ENCODE data around the gene WBP2. TPM values are rescaled to one million over a fixed set of nuclear protein-coding genes. Genes with fewer than 3 reads are reported as not detected.

Gene WBP2
- total and polyA plus RNA-seq, 2 of the 8 experiments (the other 6 are each of a cell fraction or from before 2014, with no cell fraction given): 48.2 to 71.2 TPM

- ChIA-PET POLR2A (ENCODE audit: partially characterized antibody) (interaction anchor here (0.6 to 16.0 kb wide), 18 partner anchors 9 to 278 kb away, joined by 3 to 216 read pairs (median 6); partner anchors contain the start of genes RECQL5, SAP30BP, TRIM65 and UNK), CTCF (ENCODE audit: partially characterized antibody) (interaction anchor here (0.7 to 21.9 kb wide), 31 partner anchors 9 to 303 kb away, joined by 3 to 563 read pairs (median 4); partner anchors contain the start of genes GALK1, UNC13D, UNK and WBP2)
- Histone ChIP-seq H4K8ac (ENCODE audit: extremely low read depth, insufficient read depth, low read length) (peak overlapping the region; percentile 90; the same call in 1 of the 2 replicates), H3K9me3 (ENCODE audit: insufficient read depth in 2 of 2, low read depth in 1 of 2, low read length in 1 of 2) (no peaks in the 10 kb centered on the region), H4K5ac (ENCODE audit: insufficient read length, low read depth, low read length) (peak overlapping the region; percentile 44), H3K4ac (replicated peaks; ENCODE audit: insufficient read length, low read depth, low read length) (peak overlapping the region; percentile 14), H4K91ac (replicated peaks; ENCODE audit: insufficient read length, low read length) (no peak overlapping the region), H3K4me2 (ENCODE audit: insufficient read depth in 1 of 2, low read depth in 2 of 2, low read length in 2 of 2) (peak overlapping the region; percentile 19 to 81; a peak in 3 of 4 replicates), H3K14ac (ENCODE audit: insufficient read length) (no peak overlapping the region), H2BK5ac (ENCODE audit: low read depth, low read length) (peak overlapping the region; percentile 83), H3K4me3 (ENCODE audit: extremely low read depth in 1 of 4, insufficient read depth in 2 of 4, low read depth in 3 of 4, low read length in 4 of 4) (peak overlapping the region in 3 of 4 experiments; percentile 27 to 53 (median 45); a peak in 6 of 8 replicates), H3K56ac (replicated peaks; ENCODE audit: insufficient read length, low read depth, low read length) (peak overlapping the region; percentile 70), H2BK12ac (ENCODE audit: low read depth, low read length) (peak overlapping the region; percentile 63; the same call in 1 of the 2 replicates), H2AFZ (ENCODE audit: low read length) (peak overlapping the region; percentile 47; the same call in 1 of the 2 replicates), H2BK120ac (replicated peaks; ENCODE audit: low read depth, low read length) (no peak overlapping the region), H2BK20ac (ENCODE audit: low read length) (no peak overlapping the region), H3K9ac (replicated peaks in 1 of 4; ENCODE audit: extremely low read depth in 1 of 4, low read depth in 3 of 4, low read length in 3 of 4) (peak overlapping the region in 2 of 4 experiments; percentile 16 to 33; a peak in 2 of 7 replicates), H3K4me1 (replicated peaks in 1 of 4; ENCODE audit: control insufficient read depth in 3 of 4, insufficient read depth in 4 of 4, low read length in 3 of 4) (peaks cover 0 to 28% (median 23%) of the 10 kb centered on the region in 4 experiments; a peak in 6 of 7 replicates), H4K20me1 (replicated peaks in 1 of 2; ENCODE audit: control insufficient read depth in 1 of 2, insufficient read depth in 2 of 2, low read length in 2 of 2) (no peaks in the 10 kb centered on the region), H3K79me2 (ENCODE audit: control insufficient read depth in 1 of 2, insufficient read depth in 2 of 2, low read length in 2 of 2) (no peaks in the 10 kb centered on the region), H3K79me1 (ENCODE audit: low read depth, low read length) (0 out of 2 replicates have a peak, but pooled peaks cover 2% of the 10 kb centered on the region), H3K36me3 (ENCODE audit: control insufficient read depth in 2 of 4, insufficient read depth in 4 of 4, low read length in 3 of 4) (peaks cover 3 to 17% (median 14%) of the 10 kb centered on the region in 4 experiments; a peak in 7 of 8 replicates), H2BK15ac (ENCODE audit: low read length) (no peak overlapping the region), H3K23me2 (ENCODE audit: low read depth, low read length) (peaks cover 2% of the 10 kb centered on the region; the same call in 1 of the 2 replicates), H3K27ac (ENCODE audit: low read depth, low read length) (peak overlapping the region; percentile 43; the same call in 1 of the 2 replicates), H3K18ac (ENCODE audit: extremely low read depth, low read length) (peak overlapping the region; percentile 87), H2AK5ac (ENCODE audit: low read depth, low read length) (no peak overlapping the region), H3K27me3 (replicated peaks in 1 of 4; ENCODE audit: control insufficient read depth in 3 of 4, extremely low read depth in 1 of 4, insufficient read depth in 3 of 4, low read length in 3 of 4) (no peaks in the 10 kb centered on the region), H3K23ac (ENCODE audit: insufficient read length) (no peak overlapping the region)
- 40% methylated on average over 17 of the region's 21 CpGs; no CpG with 5 or more reads in 1 of the 2 experiments for WGBS, 2 experiments (ENCODE audit: extremely low coverage in 1 of 2, insufficient coverage in 1 of 2, insufficient read length in 1 of 2, insufficient replicate concordance in 2 of 2, low coverage in 1 of 2, low lambda C conversion rate in 2 of 2, missing lambda C conversion rate in 1 of 2)
- DNase-seq (ENCODE audit: low read depth in 1 of 2, low spot score in 2 of 2): peak; percentile 44 to 96
- peak; percentile 63 for FAIRE-seq
- peak; percentile 3 for TF ChIP-seq NANOG (IDR thresholded peaks at IDR 0.05; ENCODE audit: insufficient read depth, low read depth, low read length, poor library complexity, severe bottlenecking)
- peak; percentile 52 for TF ChIP-seq KDM4A (IDR thresholded peaks at IDR 0.05; ENCODE audit: low read depth, low read length, severe bottlenecking)
- TF ChIP-seq SIRT6 (IDR thresholded peaks at IDR 0.05; ENCODE audit: low read length): no peak
- TF ChIP-seq SRF (IDR thresholded peaks at IDR 0.05; ENCODE audit: low read depth, low read length): no peak
- TF ChIP-seq TAF1 (IDR thresholded peaks at IDR 0.05; ENCODE audit: low read depth, low read length): peak; percentile 33; the same call in 1 of the 2 replicates
- no peak for TF ChIP-seq USF2 (IDR thresholded peaks at IDR 0.05; ENCODE audit: low read length)
- TF ChIP-seq POLR2A (IDR thresholded peaks at IDR 0.05; ENCODE audit: control extremely low read depth in 1 of 2, low read depth in 2 of 2, low read length in 2 of 2): peak in 1 of 2 experiments; percentile 60; a peak in 2 of 3 replicates
- no peak for TF ChIP-seq TAF7 (optimal IDR thresholded peaks at IDR 0.05; ENCODE audit: borderline replicate concordance, low read depth, low read length)
- TF ChIP-seq NRF1 (IDR thresholded peaks at IDR 0.05; ENCODE audit: low read depth, low read length): no peak
- no peak for TF ChIP-seq RFX5 (IDR thresholded peaks at IDR 0.05; ENCODE audit: borderline replicate concordance, low read depth, low read length)
Observed at GRCh38 chr17:75827308-75828075, 27.6 kb downstream of the WBP2 start.
